Type B pancreatic cell (in vitro differentiated cells): Measurements from ENCODE around the gene ZNF345. TPM values are rescaled to one million over a fixed set of nuclear protein-coding genes. Genes with fewer than 3 reads are reported as not detected.
A peak's percentile ranks its signal among the peaks of the same experiment; 100 is the strongest.

Experiments used
- DNase-seq: peaks from one replicate; pipeline ENCODE4 v3.0.0; 2021; ENCODE audit warnings: mixed read lengths; ENCODE audit not compliant: unreplicated experiment; ENCODE audit errors: extremely low spot score
- H3K27ac Mint-ChIP-seq: 2 replicates; pipeline ENCODE4 v1.8.0; 2021; ENCODE audit warnings: mild to moderate bottlenecking, mixed read lengths
- H3K27me3 Mint-ChIP-seq: 2 replicates; pipeline ENCODE4 v1.8.0; 2021; ENCODE audit warnings: mixed read lengths
- H3K36me3 Mint-ChIP-seq: 2 replicates; pipeline ENCODE4 v1.8.0; 2021; ENCODE audit warnings: mixed read lengths
- H3K4me1 Mint-ChIP-seq: one replicate; pipeline ENCODE4 v1.8.0; 2021; ENCODE audit warnings: mixed read lengths; ENCODE audit not compliant: unreplicated experiment
- H3K4me3 Mint-ChIP-seq: 2 replicates; pipeline ENCODE4 v1.8.0; 2021; ENCODE audit warnings: mild to moderate bottlenecking, mixed read lengths
- H3K9me3 Mint-ChIP-seq: 2 replicates; pipeline ENCODE4 v1.8.0; 2021; ENCODE audit warnings: mixed read lengths
- CTCF ChIP-seq: fragments of 200-600 bp; sonication (generic); conservative IDR thresholded peaks from 2 replicates; pipeline ENCODE4 v1.5.0; 2021; ENCODE audit warnings: antibody characterized with exemption, mild to moderate bottlenecking
- total RNA-seq: library from RNA; stranded (reverse); gene quantifications from 2 replicates; pipeline ENCODE4 v1.2.1, GENCODE V29; 2021; ENCODE audit warnings: low replicate concordance

Gene ZNF345
- total RNA-seq, 1 donor from 2014 or later, result 12.5 TPM

GRCh38 chr19:36898422-36898821 is 47.7 kb downstream of the ZNF345 start:
- H3K36me3 Mint-ChIP-seq, result peaks cover 75% of the 10 kb centered on the region

DNA sequence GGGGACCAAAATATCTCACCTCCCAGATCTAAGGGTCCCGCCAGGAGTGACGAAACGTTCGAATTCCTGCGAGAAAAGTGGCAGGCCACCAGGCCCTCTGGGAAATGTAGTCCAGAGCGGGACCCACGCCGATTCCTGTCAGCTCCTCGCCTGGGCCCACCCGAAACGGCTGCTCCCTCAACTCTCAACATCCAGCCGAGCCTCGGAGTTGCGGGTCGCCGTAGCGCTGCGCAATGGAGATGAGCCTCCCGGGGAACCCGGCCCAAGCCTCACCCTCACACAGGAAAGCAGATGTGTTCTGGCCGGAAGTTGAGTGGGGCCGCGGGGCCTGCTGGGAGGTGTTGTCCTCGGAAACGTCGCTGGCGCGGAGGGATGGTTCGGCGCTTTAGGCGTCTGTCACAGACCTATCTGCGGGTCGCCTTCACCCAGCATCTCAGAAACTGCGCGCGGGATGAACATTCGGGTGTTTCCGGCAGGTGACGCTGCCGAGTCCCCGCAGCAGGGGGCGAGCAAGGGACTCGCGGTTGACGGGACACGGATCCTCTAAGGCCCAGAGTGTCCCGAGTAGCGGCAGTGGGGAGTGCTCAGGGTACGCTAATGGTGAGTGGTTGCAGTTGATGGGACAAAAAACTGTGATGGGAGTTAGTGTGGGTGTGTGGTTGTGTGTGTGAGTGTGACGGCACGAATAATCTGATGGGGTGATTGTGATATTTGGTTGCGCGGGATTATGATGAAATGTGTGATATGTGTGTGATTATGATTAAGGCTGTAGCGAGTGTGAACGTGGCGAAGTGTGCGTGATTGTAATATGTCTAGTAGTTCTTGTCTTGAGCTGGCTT is 65.5 kb downstream of the ZNF345 start, which contains the start of the genes ZNF568 and ZNF829:
Gene ZNF568 (plus strand): TSS at position 341 of the 839 bp plus-strand sequence. CDS start 6,439 bp downstream, outside the sequence.
Gene ZNF829 (minus strand): TSS at position 300 of the 839 bp plus-strand sequence. CDS start 1,124 bp downstream, outside the sequence.
- TF ChIP-seq CTCF, result peak; percentile 75
- H3K9me3 Mint-ChIP-seq, result peaks cover 4% of the 10 kb centered on the region

More at GRCh38 chr19:36898422-36898821, 47.7 kb downstream of the ZNF345 start:
- H3K27ac Mint-ChIP-seq, result no peak overlapping the region
- no peak overlapping the region for H3K4me3 Mint-ChIP-seq
- TF ChIP-seq CTCF, result no peak
- no peak for DNase-seq
- H3K9me3 Mint-ChIP-seq, result peaks cover 37% of the 10 kb centered on the region
- no peaks in the 10 kb centered on the region for H3K4me1 Mint-ChIP-seq
- H3K27me3 Mint-ChIP-seq, result no peaks in the 10 kb centered on the region

DNA sequence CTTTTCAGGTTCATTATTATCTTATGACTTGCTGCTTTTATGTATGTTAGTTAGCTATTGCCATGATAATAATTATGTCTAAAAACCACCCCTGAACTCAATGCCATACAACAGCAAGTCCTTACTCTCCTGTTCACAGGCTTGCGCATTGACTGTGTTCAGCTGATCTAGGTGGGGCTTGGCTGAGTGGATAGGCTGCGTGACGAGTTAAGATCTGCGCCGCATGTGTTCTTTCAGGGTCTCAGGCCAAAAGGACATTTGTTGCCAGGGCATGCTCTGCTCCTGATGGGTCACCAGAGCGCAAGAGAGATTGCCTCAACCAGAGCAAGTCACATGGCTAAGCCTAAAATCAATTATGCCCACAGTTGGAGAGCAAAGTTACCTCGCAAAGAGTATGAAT is 66.3 kb downstream of the ZNF345 start:
- Mint-ChIP-seq H3K36me3 (peaks cover 48% of the 10 kb centered on the region), H3K9me3 (peaks cover 4% of the 10 kb centered on the region), H3K4me3 (peak overlapping the region; percentile 95), H3K27ac (peak overlapping the region; percentile 90), H3K4me1 (peaks cover 4% of the 10 kb centered on the region), H3K27me3 (no peaks in the 10 kb centered on the region)
- TF ChIP-seq CTCF, result no peak
- DNase-seq, result no peak

More for the DNA sequence above, 65.5 kb downstream of the ZNF345 start, which contains the start of the genes ZNF568 and ZNF829:
- peak within 1 kb of the TSS; percentile 95 for H3K4me3 Mint-ChIP-seq
- H3K27ac Mint-ChIP-seq, result peak within 1 kb of the TSS; percentile 90
- H3K4me1 Mint-ChIP-seq, result peaks cover 4% of the 10 kb centered on the region
- no peaks in the 10 kb centered on the region for H3K27me3 Mint-ChIP-seq
- peak; percentile 88 for DNase-seq
- peaks cover 48% of the 10 kb centered on the region for H3K36me3 Mint-ChIP-seq

DNA sequence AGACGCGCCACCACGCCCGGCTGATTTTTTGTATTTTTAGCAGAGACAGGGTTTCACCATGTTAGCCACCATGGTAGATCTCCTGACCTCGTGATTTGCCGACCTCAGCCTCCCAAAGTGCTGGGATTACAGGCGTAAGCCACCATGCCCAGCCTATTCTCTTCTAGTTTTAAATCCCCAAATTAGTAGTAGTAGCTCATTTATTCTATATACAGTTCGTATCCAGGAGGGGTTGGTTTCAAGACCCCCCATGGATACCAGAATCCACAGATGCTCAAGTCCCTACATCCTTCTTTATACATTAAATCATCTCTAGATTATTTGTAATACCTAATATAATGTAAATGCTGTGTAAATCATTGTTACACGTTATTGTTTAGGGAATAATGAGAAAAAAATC is 67.4 kb downstream of the ZNF345 start:
- H3K27me3 Mint-ChIP-seq, result no peaks in the 10 kb centered on the region
- H3K4me1 Mint-ChIP-seq, result peaks cover 4% of the 10 kb centered on the region
- DNase-seq, result no peak
- peaks cover 4% of the 10 kb centered on the region for H3K9me3 Mint-ChIP-seq
- no peak overlapping the region for H3K27ac Mint-ChIP-seq
- TF ChIP-seq CTCF, result no peak
- H3K36me3 Mint-ChIP-seq, result peaks cover 54% of the 10 kb centered on the region
- peak overlapping the region; percentile 40 for H3K4me3 Mint-ChIP-seq

Other genes with a start within 250 kb of the ZNF345 start
- 9.5 and 17.5 TPM in 2 replicates for gene ZNF382, start 245.6 kb upstream of the ZNF345 start, total RNA-seq
- gene ZNF461, start 184.0 kb upstream of the ZNF345 start, total RNA-seq, result 9.8 and 11.3 TPM in 2 replicates
- gene ZNF567, start 163.3 kb upstream of the ZNF345 start, total RNA-seq, result 10.4 and 12.3 TPM in 2 replicates
- 10.4 and 11.3 TPM in 2 replicates for gene ZNF850, start 78.1 kb upstream of the ZNF345 start, total RNA-seq
- 10.0 and 10.1 TPM in 2 replicates for gene ZNF790, start 12.5 kb upstream of the ZNF345 start, total RNA-seq
- gene ZNF829, start 65.4 kb downstream of the ZNF345 start, total RNA-seq, result 3.6 and 3.7 TPM in 2 replicates
- 7.0 and 10.5 TPM in 2 replicates for gene ZNF568, start 65.5 kb downstream of the ZNF345 start, total RNA-seq
- 13.3 and 17.3 TPM in 2 replicates for gene ZNF420, start 227.6 kb downstream of the ZNF345 start, total RNA-seq